GM12878 (cell line): ENCODE measurements around the gene FIBIN. TPM values are rescaled to one million over a fixed set of nuclear protein-coding genes. Genes with fewer than 3 reads are reported as not detected.

Source experiments
- ATAC-seq: fragments of 200-7000 bp; cut with Tn5 transposase; 3 replicates; pipeline ENCODE4 v1.9.1; 2020; ENCODE audit warnings: mild to moderate bottlenecking, moderate library complexity
- BruUV-seq: library from RNA; stranded (reverse); fragments of 400-500 nt; replicated peaks from 2 replicates; lab custom pipeline; 2021; lab: Mats Ljungman, UMichigan
- CTCF ChIA-PET: fragments of 300-600 bp; sonication (Branson Sonifier 250); formaldehyde crosslinking; extraction: SDS; loops from one replicate; lab custom pipeline; 2021; ENCODE audit warnings: inconsistent platforms; lab: Yijun Ruan, JAX
- POLR2A ChIA-PET: fragments of 350-600 bp; formaldehyde crosslinking; extraction: SDS; loops from one replicate; lab custom pipeline; 2021; ENCODE audit warnings: inconsistent platforms; lab: Charles Lee
- RAD21 ChIA-PET: fragments of 300-600 bp; sonication (Branson Sonifier 250); formaldehyde crosslinking; loops from one replicate; lab custom pipeline; 2023; ENCODE audit warnings: antibody characterized with exemption; ENCODE audit not compliant: unreplicated experiment; lab: Charles Lee
- SMC1A ChIA-PET: fragments of 300-600 bp; sonication (Branson Sonifier 250); formaldehyde crosslinking; loops from one replicate; lab custom pipeline; 2023; ENCODE audit not compliant: unreplicated experiment, uncharacterized antibody; lab: Charles Lee
- DNase-seq: peaks from one replicate; pipeline ENCODE4 v3.0.0-alpha.2; 2011; ENCODE audit warnings: low read depth, low spot score
- FAIRE-seq: peaks from 3 replicates; lab custom pipeline; 2011; peaks lifted over from hg19 to GRCh38; lab: Jason Lieb, UNC
- H2AFZ ChIP-seq: 2 replicates; pipeline ENCODE4 v1.6.0; 2011; ENCODE audit warnings: low read depth, low read length, control low read depth; ENCODE audit not compliant: control insufficient read depth
- H3K27ac ChIP-seq: 2 replicates; pipeline ENCODE4 v1.5.1; 2011; ENCODE audit warnings: control low read depth; ENCODE audit not compliant: control insufficient read depth, insufficient read depth
- H3K27me3 ChIP-seq, 2 experiments: replicated peaks in 1 of 2; 2 replicates each; pipeline versions ENCODE4 v1.6.0 to v1.6.1; 2011; ENCODE audit warnings: low read length in 1 of 2; ENCODE audit not compliant: control insufficient read depth in 2 of 2, insufficient read depth in 2 of 2
- H3K36me3 ChIP-seq, 2 experiments: 2 replicates each; pipeline ENCODE4 v1.5.1; 2011; ENCODE audit warnings: low read length in 1 of 2; ENCODE audit not compliant: control insufficient read depth in 2 of 2, insufficient read depth in 2 of 2
- H3K4me1 ChIP-seq: 2 replicates; pipeline ENCODE4 v1.6.1; 2011; ENCODE audit warnings: mild to moderate bottlenecking, low read length, moderate library complexity, mixed read lengths; ENCODE audit not compliant: control insufficient read depth, insufficient read depth
- H3K4me2 ChIP-seq: 2 replicates; pipeline ENCODE4 v1.6.0; 2011; ENCODE audit warnings: control low read depth; ENCODE audit not compliant: control insufficient read depth, insufficient read depth
- H3K4me3 ChIP-seq: fragments of 200-600 bp; sonication (generic); 2 replicates; pipeline ENCODE4 v1.5.1; 2016
- H3K79me2 ChIP-seq: 2 replicates; pipeline ENCODE4 v1.6.0; 2011; ENCODE audit warnings: low read length; ENCODE audit not compliant: control insufficient read depth, insufficient read depth
- H3K9ac ChIP-seq: 2 replicates; pipeline ENCODE4 v1.8.0; 2011; ENCODE audit warnings: low read length, control low read depth, mixed read lengths; ENCODE audit not compliant: control insufficient read depth, insufficient read depth
- H3K9me3 ChIP-seq: replicated peaks from 3 replicates; pipeline ENCODE4 v1.5.1; 2011; ENCODE audit warnings: mild to moderate bottlenecking, low read length; ENCODE audit not compliant: control insufficient read depth, insufficient read depth
- H4K20me1 ChIP-seq: 2 replicates; pipeline ENCODE4 v1.6.0; 2011; ENCODE audit not compliant: control insufficient read depth, insufficient read depth
- EGR1 ChIP-seq, 2 experiments: IDR thresholded peaks; 1 replicate in 1 of 2; 2 replicates in 1 of 2; pipeline ENCODE4 v1.6.1; 2011 to 2012; ENCODE audit warnings: low read depth in 2 of 2, low read length in 2 of 2, borderline replicate concordance in 1 of 2, mild to moderate bottlenecking in 1 of 2, moderate library complexity in 1 of 2
- MEF2A ChIP-seq: IDR thresholded peaks from 2 replicates; pipeline ENCODE4 v1.6.1; 2011; ENCODE audit warnings: low read depth, mild to moderate bottlenecking, low read length, moderate library complexity; ENCODE audit not compliant: insufficient read depth
- MEF2B ChIP-seq: fragments of 450-650 bp; IDR thresholded peaks from 2 replicates; pipeline ENCODE4 v1.6.1; 2018; ENCODE audit warnings: mild to moderate bottlenecking, moderate library complexity; ENCODE audit not compliant: partially characterized antibody, poor library complexity, severe bottlenecking
- MTA2 ChIP-seq: fragments of 450-650 bp; IDR thresholded peaks from 2 replicates; pipeline ENCODE4 v1.6.1; 2016; ENCODE audit warnings: low read depth, mild to moderate bottlenecking, moderate library complexity
- MYC ChIP-seq: IDR thresholded peaks from 2 replicates; pipeline ENCODE4 v1.6.1; 2011; ENCODE audit warnings: mild to moderate bottlenecking, low read length, moderate library complexity, inconsistent platforms; ENCODE audit not compliant: insufficient read depth, insufficient replicate concordance, insufficient read length, severe bottlenecking
- NR2C2 ChIP-seq: IDR thresholded peaks from 2 replicates; pipeline ENCODE4 v1.6.1; 2011; ENCODE audit warnings: borderline replicate concordance, low read depth; ENCODE audit not compliant: control insufficient read depth, insufficient read length
- PAX8 ChIP-seq: fragments of 450-650 bp; IDR thresholded peaks from 2 replicates; pipeline ENCODE4 v1.6.1; 2017; ENCODE audit warnings: mild to moderate bottlenecking, moderate library complexity
- RBBP5 ChIP-seq: fragments of 200-600 bp; sonication (generic); conservative IDR thresholded peaks from 2 replicates; pipeline ENCODE4 v1.6.1; 2016
- SIN3A ChIP-seq: IDR thresholded peaks from 2 replicates; pipeline ENCODE4 v1.6.1; 2012; ENCODE audit warnings: low read depth, low read length, improper control_type of control experiment
- TAF1 ChIP-seq: IDR thresholded peaks from 2 replicates; pipeline ENCODE4 v1.6.1; 2011; ENCODE audit warnings: mild to moderate bottlenecking, low read depth, low read length, borderline replicate concordance
- TBL1XR1 ChIP-seq: IDR thresholded peaks from 2 replicates; pipeline ENCODE4 v1.6.1; 2012; ENCODE audit warnings: low read depth, low read length, improper control_type of control experiment
- ZNF217 ChIP-seq: fragments of 450-650 bp; IDR thresholded peaks from 2 replicates; pipeline ENCODE4 v1.6.1; 2017; ENCODE audit warnings: antibody characterized with exemption, mild to moderate bottlenecking
- WGBS: methylation state at CpG from one replicate; pipeline ENCODE4 v1.1.6; 2016; ENCODE audit warnings: low lambda C conversion rate; ENCODE audit not compliant: insufficient replicate concordance, insufficient coverage; ENCODE audit errors: missing lambda C conversion rate; 5-methylcytosine and 5-hydroxymethylcytosine counted together
- in situ Hi-C: fragments of 300-500 bp; cut with MboI; formaldehyde crosslinking; loops from 9 replicates; pipeline ENCODE4 v1.14.3; 2018; ENCODE audit warnings: mixed read lengths
- intact Hi-C: fragments of 100-400 bp; cut with micrococcal nuclease; formaldehyde crosslinking; loops from one replicate; pipeline ENCODE4 v1.14.2; 2022; ENCODE audit not compliant: unreplicated experiment
- polyA plus RNA-seq, 11 experiments: library from polyadenylated mRNA; depleted of rRNA in 4 of 11; unstranded in 6 of 11; stranded (reverse) in 5 of 11; fragments of >200 nt; fragmentation: Nextera tagmentation in 4 of 11; fragmentation: Illumina TruSeq in 1 of 11; extraction: Ambion mirVana in 4 of 11; extraction: Trizol in 1 of 11; gene quantifications; 1 replicate in 1 of 11; 2 replicates in 10 of 11; pipeline versions ENCODE4 v1.2.1 to v1.2.3, GENCODE V29; 2011 to 2016; ENCODE audit warnings: inconsistent platforms in 2 of 11, missing spikeins in 2 of 11, low read depth in 1 of 11
- total RNA-seq, 4 experiments: library from RNA; depleted of rRNA in 3 of 4; stranded (reverse); fragments of >200 nt in 3 of 4; fragmentation: Illumina TruSeq in 1 of 4; extraction: Trizol in 1 of 4; gene quantifications; 2 replicates each; pipeline versions ENCODE4 v1.2.1 to v1.2.3, GENCODE V29; 2013 to 2021
- TF ChIP-seq, protein P1 (sequence below): fragments of 450-650 bp; formaldehyde crosslinking; IDR thresholded peaks from 2 replicates; pipeline ENCODE4 v1.5.0; 2022; ENCODE audit warnings: mild to moderate bottlenecking, missing genetic modification characterization

Gene FIBIN
- total and polyA plus RNA-seq, 10 of the 15 experiments (the other 5 are each of a cell fraction or from before 2014, with no cell fraction given) = not detected

DNA sequence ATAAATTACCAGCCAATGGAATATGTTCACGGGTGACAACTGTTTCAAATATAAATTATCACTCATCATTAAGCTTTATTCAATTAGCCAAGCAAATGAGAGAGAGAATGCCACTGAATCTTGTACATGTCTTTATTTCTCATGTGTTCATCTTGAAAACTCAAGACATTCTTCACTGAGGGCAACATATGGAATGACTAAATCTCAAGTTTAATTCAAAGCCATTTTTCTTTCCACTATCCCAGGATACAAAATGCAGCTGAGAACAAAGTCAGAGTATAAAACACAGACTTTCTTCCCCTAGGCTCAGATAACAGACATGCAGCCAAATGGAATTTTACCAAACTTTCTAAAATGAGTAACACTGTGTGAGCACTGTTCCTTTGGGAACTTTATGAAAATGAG lies 34.7 kb downstream of the FIBIN start (continued):
- TF ChIP-seq, protein P1, sequence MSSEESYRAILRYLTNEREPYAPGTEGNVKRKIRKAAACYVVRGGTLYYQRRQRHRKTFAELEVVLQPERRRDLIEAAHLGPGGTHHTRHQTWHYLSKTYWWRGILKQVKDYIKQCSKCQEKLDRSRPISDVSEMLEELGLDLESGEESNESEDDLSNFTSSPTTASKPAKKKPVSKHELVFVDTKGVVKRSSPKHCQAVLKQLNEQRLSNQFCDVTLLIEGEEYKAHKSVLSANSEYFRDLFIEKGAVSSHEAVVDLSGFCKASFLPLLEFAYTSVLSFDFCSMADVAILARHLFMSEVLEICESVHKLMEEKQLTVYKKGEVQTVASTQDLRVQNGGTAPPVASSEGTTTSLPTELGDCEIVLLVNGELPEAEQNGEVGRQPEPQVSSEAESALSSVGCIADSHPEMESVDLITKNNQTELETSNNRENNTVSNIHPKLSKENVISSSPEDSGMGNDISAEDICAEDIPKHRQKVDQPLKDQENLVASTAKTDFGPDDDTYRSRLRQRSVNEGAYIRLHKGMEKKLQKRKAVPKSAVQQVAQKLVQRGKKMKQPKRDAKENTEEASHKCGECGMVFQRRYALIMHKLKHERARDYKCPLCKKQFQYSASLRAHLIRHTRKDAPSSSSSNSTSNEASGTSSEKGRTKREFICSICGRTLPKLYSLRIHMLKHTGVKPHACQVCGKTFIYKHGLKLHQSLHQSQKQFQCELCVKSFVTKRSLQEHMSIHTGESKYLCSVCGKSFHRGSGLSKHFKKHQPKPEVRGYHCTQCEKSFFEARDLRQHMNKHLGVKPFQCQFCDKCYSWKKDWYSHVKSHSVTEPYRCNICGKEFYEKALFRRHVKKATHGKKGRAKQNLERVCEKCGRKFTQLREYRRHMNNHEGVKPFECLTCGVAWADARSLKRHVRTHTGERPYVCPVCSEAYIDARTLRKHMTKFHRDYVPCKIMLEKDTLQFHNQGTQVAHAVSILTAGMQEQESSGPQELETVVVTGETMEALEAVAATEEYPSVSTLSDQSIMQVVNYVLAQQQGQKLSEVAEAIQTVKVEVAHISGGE = no peak
- no peak for TF ChIP-seq TAF1
- no peak for TF ChIP-seq PAX8
- TF ChIP-seq ZNF217 = no peak
- TF ChIP-seq TBL1XR1 = no peak
- no peak for TF ChIP-seq EGR1 (IDR thresholded peaks at IDR 0.05; ENCODE audit: borderline replicate concordance in 1 of 2, low read depth in 2 of 2, low read length in 2 of 2)

DNA sequence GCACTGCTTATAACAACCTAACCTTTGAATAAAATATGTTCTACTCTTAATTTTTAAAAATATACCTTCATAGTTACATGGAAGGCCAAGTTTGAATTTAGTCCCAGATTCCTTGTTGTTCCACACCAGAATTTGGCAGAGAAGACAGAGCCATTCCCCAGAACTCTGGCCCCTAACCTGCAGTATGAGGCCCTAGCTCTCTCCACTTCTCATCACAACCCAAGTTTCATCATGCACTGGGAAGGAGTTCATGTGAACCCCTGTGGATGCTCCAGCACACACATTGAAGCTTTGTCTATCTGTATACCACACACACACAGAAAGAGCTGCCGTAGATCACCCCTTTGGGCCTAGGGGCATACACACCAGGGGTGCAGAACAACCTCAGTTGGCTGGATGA lies 36.1 kb downstream of the FIBIN start:
- no peak for FAIRE-seq
- H2AFZ ChIP-seq = no peak overlapping the region
- H3K4me2 ChIP-seq = no peak overlapping the region
- intact Hi-C loops = no loop called here
- ATAC-seq = no peak
- no peaks in the 10 kb centered on the region for H3K36me3 ChIP-seq
- no peaks in the 10 kb centered on the region for H3K79me2 ChIP-seq
- ChIA-PET RAD21 (no interaction called here), SMC1A (interaction anchor here (1.7 kb wide), 1 partner anchor 11 kb away, joined by 4 read pairs; no protein-coding TSS in a partner anchor)
- no TSS peak for BruUV-seq
- H3K27ac ChIP-seq = no peak overlapping the region
- DNase-seq = no peak
- H3K9ac ChIP-seq = no peak overlapping the region
- in situ Hi-C loops = no loop called here
- no peak overlapping the region for H3K4me3 ChIP-seq
- 33% methylated on average over 1 of the region's 1 CpG for WGBS
- no peaks in the 10 kb centered on the region for H4K20me1 ChIP-seq
- no peaks in the 10 kb centered on the region for H3K9me3 ChIP-seq
- TF ChIP-seq MEF2B (no peak), RBBP5 (no peak), NR2C2 (no peak), MEF2A (no peak), SIN3A (no peak), MYC (no peak), MTA2 (no peak)
- TF ChIP-seq, all 136 proteins: peak for 0
- ChIA-PET POLR2A (no interaction called here), CTCF (interaction anchor here (1.5 kb wide), 1 partner anchor 10 kb away, joined by 4 read pairs; no protein-coding TSS in a partner anchor)
- Histone ChIP-seq H3K27me3 (no peaks in the 10 kb centered on the region), H3K4me1 (no peaks in the 10 kb centered on the region)
